SK-N-SH (cell line): ENCODE measurements around the gene PIP5KL1. TPM values are rescaled to one million over a fixed set of nuclear protein-coding genes. Genes with fewer than 3 reads are reported as not detected.

Experiments used
- CTCF ChIA-PET: fragments of 300-600, 350-600 bp; formaldehyde crosslinking; extraction: SDS; loops from one replicate; lab custom pipeline; 2021; lab: Yijun Ruan, JAX
- POLR2A ChIA-PET: fragments of 350-600 bp; sonication (Branson Sonifier 250); formaldehyde crosslinking; extraction: SDS; loops from one replicate; lab custom pipeline; 2020; ENCODE audit warnings: antibody characterized with exemption, inconsistent platforms; lab: Yijun Ruan, JAX
- DNase-seq: peaks from one replicate; pipeline ENCODE4 v3.0.0; 2012
- H2AFZ ChIP-seq: fragments of 200-600 bp; sonication (generic); 2 replicates; pipeline ENCODE4 v1.8.1; 2016; ENCODE audit warnings: antibody characterized with exemption, mild to moderate bottlenecking, low read depth
- H3F3A ChIP-seq: fragments of 200-600 bp; sonication (generic); replicated peaks from 2 replicates; pipeline ENCODE3; 2016; ENCODE audit warnings: antibody characterized with exemption, mild to moderate bottlenecking; ENCODE audit not compliant: insufficient read depth
- H3K27ac ChIP-seq, 2 experiments: fragments of 200-500 bp in 1 of 2; fragments of 200-600 bp in 1 of 2; sonication (Bioruptor generic) in 1 of 2; sonication (generic), shearing (Covaris generic) in 1 of 2; 2 replicates each; pipeline versions ENCODE4 v1.5.1 to v1.6.1; 2014 to 2016; ENCODE audit warnings: low read depth in 2 of 2, inconsistent platforms in 1 of 2, low read length in 1 of 2, mild to moderate bottlenecking in 1 of 2, mixed read lengths in 1 of 2
- H3K27me3 ChIP-seq: fragments of 200-600 bp; sonication (generic), shearing (Covaris generic); 2 replicates; pipeline ENCODE4 v1.6.1; 2016; ENCODE audit warnings: mixed run types; ENCODE audit not compliant: insufficient read depth
- H3K36me3 ChIP-seq, 2 experiments: fragments of 200-500 bp in 1 of 2; fragments of 200-600 bp in 1 of 2; sonication (Bioruptor generic) in 1 of 2; sonication (generic) in 1 of 2; replicated peaks in 1 of 2; 2 replicates each; pipeline versions ENCODE3 to v1.5.1; 2014 to 2016; ENCODE audit warnings: low read length in 1 of 2, mild to moderate bottlenecking in 1 of 2; ENCODE audit not compliant: insufficient read depth in 2 of 2, control insufficient read depth in 1 of 2
- H3K4me1 ChIP-seq, 2 experiments: fragments of 200-500 bp in 1 of 2; fragments of 200-600 bp in 1 of 2; sonication (Bioruptor generic) in 1 of 2; sonication (generic), shearing (Covaris generic) in 1 of 2; 2 replicates each; pipeline versions ENCODE4 v1.5.1 to v1.6.1; 2014 to 2016; ENCODE audit warnings: low read depth in 1 of 2, low read length in 1 of 2, mixed run types in 1 of 2; ENCODE audit not compliant: insufficient read depth in 2 of 2, control insufficient read depth in 1 of 2
- H3K4me2 ChIP-seq: fragments of 200-600 bp; sonication (generic), shearing (Covaris generic); 2 replicates; pipeline ENCODE4 v1.6.1; 2017; ENCODE audit warnings: mixed run types
- H3K4me3 ChIP-seq, 2 experiments: fragments of 200-500 bp in 1 of 2; fragments of 200-600 bp in 1 of 2; sonication (Bioruptor generic) in 1 of 2; sonication (generic), shearing (Covaris generic) in 1 of 2; 2 replicates each; pipeline versions ENCODE4 v1.5.1 to v1.8.1; 2014 to 2016; ENCODE audit warnings: low read depth in 2 of 2, inconsistent platforms in 1 of 2, low read length in 1 of 2, mild to moderate bottlenecking in 1 of 2, mixed read lengths in 1 of 2, moderate library complexity in 1 of 2
- H3K79me2 ChIP-seq: fragments of 200-600 bp; sonication (generic); 2 replicates; pipeline ENCODE4 v1.8.1; 2017; ENCODE audit warnings: mild to moderate bottlenecking; ENCODE audit not compliant: insufficient read depth
- H3K9ac ChIP-seq: fragments of 200-600 bp; sonication (generic); 2 replicates; pipeline ENCODE4 v1.6.1; 2017; ENCODE audit warnings: mixed run types
- H3K9me2 ChIP-seq: fragments of 200-600 bp; sonication (generic); 2 replicates; pipeline ENCODE4 v1.6.1; 2017; ENCODE audit warnings: mixed run types
- H3K9me3 ChIP-seq: fragments of 200-600 bp; sonication (generic); 2 replicates; pipeline ENCODE4 v1.6.1; 2017; ENCODE audit warnings: mixed run types, mild to moderate bottlenecking, moderate library complexity
- H4K20me1 ChIP-seq: fragments of 200-600 bp; sonication (generic); 2 replicates; pipeline ENCODE4 v1.6.1; 2017; ENCODE audit warnings: mild to moderate bottlenecking, mixed run types; ENCODE audit not compliant: insufficient read depth
- CHD2 ChIP-seq: fragments of 150-350 bp; IDR thresholded peaks from 2 replicates; pipeline ENCODE4 v1.6.1; 2018; ENCODE audit warnings: low read length; ENCODE audit not compliant: partially characterized antibody
- ELF1 ChIP-seq: IDR thresholded peaks from 2 replicates; pipeline ENCODE4 v1.4.0; 2012
- EP300 ChIP-seq, 2 experiments: IDR thresholded peaks; 2 replicates each; pipeline versions ENCODE4 v1.4.0 to v1.6.1; 2012; ENCODE audit warnings: borderline replicate concordance in 1 of 2, low read depth in 1 of 2, low read length in 1 of 2
- FOSL2 ChIP-seq: IDR thresholded peaks from 2 replicates; pipeline ENCODE4 v1.4.0; 2012; ENCODE audit warnings: low read depth, mild to moderate bottlenecking, moderate library complexity, borderline replicate concordance
- FOXM1 ChIP-seq: IDR thresholded peaks from 2 replicates; pipeline ENCODE4 v1.4.0; 2012; ENCODE audit warnings: low read depth, mild to moderate bottlenecking
- GATA2 ChIP-seq: sonication (generic); formaldehyde crosslinking; IDR thresholded peaks from 2 replicates; pipeline ENCODE4 v1.5.0; 2020; ENCODE audit warnings: mild to moderate bottlenecking, missing genetic modification reagents
- JUND ChIP-seq: IDR thresholded peaks from 2 replicates; pipeline ENCODE4 v1.4.0; 2012
- MXI1 ChIP-seq: IDR thresholded peaks from 2 replicates; pipeline ENCODE4 v1.6.1; 2012; ENCODE audit warnings: mild to moderate bottlenecking, low read depth, low read length, improper control_type of control experiment
- NRF1 ChIP-seq: IDR thresholded peaks from 2 replicates; pipeline ENCODE4 v1.6.1; 2012; ENCODE audit warnings: low read depth, mild to moderate bottlenecking, low read length
- RAD21 ChIP-seq: IDR thresholded peaks from 2 replicates; pipeline ENCODE4 v1.6.1; 2012; ENCODE audit warnings: mild to moderate bottlenecking, low read length
- RCOR1 ChIP-seq: fragments of 150-350 bp; IDR thresholded peaks from 2 replicates; pipeline ENCODE4 v1.6.1; 2017; ENCODE audit warnings: antibody characterized with exemption, low read length
- RXRA ChIP-seq: IDR thresholded peaks from 2 replicates; pipeline ENCODE4 v1.4.0; 2012; ENCODE audit warnings: low read depth, mild to moderate bottlenecking, borderline replicate concordance
- SMC3 ChIP-seq: IDR thresholded peaks from 2 replicates; pipeline ENCODE4 v1.6.1; 2012; ENCODE audit warnings: low read depth, low read length, improper control_type of control experiment
- TCF12 ChIP-seq: IDR thresholded peaks from 2 replicates; pipeline ENCODE4 v1.4.0; 2012
- TEAD4 ChIP-seq: IDR thresholded peaks from 2 replicates; pipeline ENCODE4 v1.4.0; 2012; ENCODE audit warnings: mild to moderate bottlenecking, borderline replicate concordance; ENCODE audit not compliant: insufficient read depth
- YY1 ChIP-seq: IDR thresholded peaks from 2 replicates; pipeline ENCODE4 v1.4.0; 2012; ENCODE audit warnings: low read depth, mild to moderate bottlenecking
- WGBS: methylation state at CpG from one replicate; pipeline ENCODE4 v1.1.6; 2017; ENCODE audit warnings: low lambda C conversion rate; 5-methylcytosine and 5-hydroxymethylcytosine counted together
- polyA plus RNA-seq, 3 experiments: library from polyadenylated mRNA; depleted of rRNA; stranded (reverse); fragments of >200 nt; gene quantifications; 2 replicates each; pipeline ENCODE4 v1.2.3, GENCODE V29; 2012
- TF ChIP-seq, protein P1 (sequence below): IDR thresholded peaks from 2 replicates; pipeline ENCODE4 v1.4.0; 2012; ENCODE audit warnings: low read depth, borderline replicate concordance
- TF ChIP-seq, protein P2 (sequence below): IDR thresholded peaks from 2 replicates; pipeline ENCODE4 v1.4.0; 2012; ENCODE audit warnings: low read depth, borderline replicate concordance
- TF ChIP-seq, protein P3 (sequence below): fragments of 150-350 bp; IDR thresholded peaks from 2 replicates; pipeline ENCODE4 v1.6.1; 2016; ENCODE audit warnings: mild to moderate bottlenecking, low read depth, low read length
- TF ChIP-seq, protein P4 (sequence below): fragments of 200-600 bp; sonication (generic); IDR thresholded peaks from 2 replicates; pipeline ENCODE4 v1.6.1; 2017; ENCODE audit warnings: antibody characterized with exemption, mild to moderate bottlenecking, moderate library complexity

PIP5KL1 gene
- polyA plus RNA-seq, 1 of the 3 experiments (the other 2 are of a cell fraction), result 4.0 TPM

DNA sequence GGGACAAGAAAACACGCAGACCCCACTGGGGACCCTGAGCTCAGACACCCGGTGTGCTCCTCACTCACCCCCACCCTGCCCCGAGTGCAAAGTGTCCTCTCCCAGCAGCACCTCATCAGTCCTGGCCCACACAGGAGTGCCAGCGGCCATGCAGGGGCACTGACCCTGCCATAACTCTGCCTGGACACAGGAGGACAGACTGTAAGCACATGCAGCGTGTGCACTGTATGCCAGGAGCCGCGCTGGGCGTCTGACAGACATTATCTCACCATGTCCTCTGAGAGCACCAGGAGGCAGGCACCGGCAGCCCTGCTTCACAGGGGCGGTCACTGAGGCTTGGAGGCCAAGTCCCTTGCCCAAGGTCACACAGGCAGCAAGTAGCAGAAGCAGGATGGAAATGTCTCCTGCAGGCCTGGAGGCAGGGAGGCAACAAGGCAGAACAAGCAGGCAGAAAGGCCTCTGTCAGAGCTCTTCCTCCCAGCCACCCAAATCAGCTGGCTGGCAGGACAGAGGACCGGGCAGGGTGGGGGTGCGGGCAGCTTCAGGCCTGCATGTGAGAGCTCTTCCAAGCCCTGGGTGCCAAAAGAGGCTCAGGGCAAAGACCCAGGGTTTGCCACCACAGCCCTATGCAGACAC lies 41.8 kb upstream of the PIP5KL1 start (continued):
- TF ChIP-seq RXRA (no peak), TCF12 (no peak), RAD21 (peak; percentile 43), RCOR1 (peak; percentile 14; the same call in 1 of the 2 replicates), EP300 (IDR thresholded peaks at IDR 0.05; ENCODE audit: borderline replicate concordance in 1 of 2, low read depth in 1 of 2, low read length in 1 of 2) (peak in 1 of 2 experiments; percentile 61; a peak in 2 of 4 replicates), SMC3 (peak; percentile 9; the same call in 1 of the 2 replicates), MXI1 (peak; percentile 97), ELF1 (no peak), CHD2 (peak; percentile 55), FOSL2 (no peak)
- TF ChIP-seq, protein P1, sequence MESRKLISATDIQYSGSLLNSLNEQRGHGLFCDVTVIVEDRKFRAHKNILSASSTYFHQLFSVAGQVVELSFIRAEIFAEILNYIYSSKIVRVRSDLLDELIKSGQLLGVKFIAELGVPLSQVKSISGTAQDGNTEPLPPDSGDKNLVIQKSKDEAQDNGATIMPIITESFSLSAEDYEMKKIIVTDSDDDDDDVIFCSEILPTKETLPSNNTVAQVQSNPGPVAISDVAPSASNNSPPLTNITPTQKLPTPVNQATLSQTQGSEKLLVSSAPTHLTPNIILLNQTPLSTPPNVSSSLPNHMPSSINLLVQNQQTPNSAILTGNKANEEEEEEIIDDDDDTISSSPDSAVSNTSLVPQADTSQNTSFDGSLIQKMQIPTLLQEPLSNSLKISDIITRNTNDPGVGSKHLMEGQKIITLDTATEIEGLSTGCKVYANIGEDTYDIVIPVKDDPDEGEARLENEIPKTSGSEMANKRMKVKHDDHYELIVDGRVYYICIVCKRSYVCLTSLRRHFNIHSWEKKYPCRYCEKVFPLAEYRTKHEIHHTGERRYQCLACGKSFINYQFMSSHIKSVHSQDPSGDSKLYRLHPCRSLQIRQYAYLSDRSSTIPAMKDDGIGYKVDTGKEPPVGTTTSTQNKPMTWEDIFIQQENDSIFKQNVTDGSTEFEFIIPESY, result no peak
- TF ChIP-seq, protein P2, sequence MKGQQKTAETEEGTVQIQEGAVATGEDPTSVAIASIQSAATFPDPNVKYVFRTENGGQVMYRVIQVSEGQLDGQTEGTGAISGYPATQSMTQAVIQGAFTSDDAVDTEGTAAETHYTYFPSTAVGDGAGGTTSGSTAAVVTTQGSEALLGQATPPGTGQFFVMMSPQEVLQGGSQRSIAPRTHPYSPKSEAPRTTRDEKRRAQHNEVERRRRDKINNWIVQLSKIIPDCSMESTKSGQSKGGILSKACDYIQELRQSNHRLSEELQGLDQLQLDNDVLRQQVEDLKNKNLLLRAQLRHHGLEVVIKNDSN, result no peak
- TF ChIP-seq, protein P3, sequence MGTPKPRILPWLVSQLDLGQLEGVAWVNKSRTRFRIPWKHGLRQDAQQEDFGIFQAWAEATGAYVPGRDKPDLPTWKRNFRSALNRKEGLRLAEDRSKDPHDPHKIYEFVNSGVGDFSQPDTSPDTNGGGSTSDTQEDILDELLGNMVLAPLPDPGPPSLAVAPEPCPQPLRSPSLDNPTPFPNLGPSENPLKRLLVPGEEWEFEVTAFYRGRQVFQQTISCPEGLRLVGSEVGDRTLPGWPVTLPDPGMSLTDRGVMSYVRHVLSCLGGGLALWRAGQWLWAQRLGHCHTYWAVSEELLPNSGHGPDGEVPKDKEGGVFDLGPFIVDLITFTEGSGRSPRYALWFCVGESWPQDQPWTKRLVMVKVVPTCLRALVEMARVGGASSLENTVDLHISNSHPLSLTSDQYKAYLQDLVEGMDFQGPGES, result no peak

DNA sequence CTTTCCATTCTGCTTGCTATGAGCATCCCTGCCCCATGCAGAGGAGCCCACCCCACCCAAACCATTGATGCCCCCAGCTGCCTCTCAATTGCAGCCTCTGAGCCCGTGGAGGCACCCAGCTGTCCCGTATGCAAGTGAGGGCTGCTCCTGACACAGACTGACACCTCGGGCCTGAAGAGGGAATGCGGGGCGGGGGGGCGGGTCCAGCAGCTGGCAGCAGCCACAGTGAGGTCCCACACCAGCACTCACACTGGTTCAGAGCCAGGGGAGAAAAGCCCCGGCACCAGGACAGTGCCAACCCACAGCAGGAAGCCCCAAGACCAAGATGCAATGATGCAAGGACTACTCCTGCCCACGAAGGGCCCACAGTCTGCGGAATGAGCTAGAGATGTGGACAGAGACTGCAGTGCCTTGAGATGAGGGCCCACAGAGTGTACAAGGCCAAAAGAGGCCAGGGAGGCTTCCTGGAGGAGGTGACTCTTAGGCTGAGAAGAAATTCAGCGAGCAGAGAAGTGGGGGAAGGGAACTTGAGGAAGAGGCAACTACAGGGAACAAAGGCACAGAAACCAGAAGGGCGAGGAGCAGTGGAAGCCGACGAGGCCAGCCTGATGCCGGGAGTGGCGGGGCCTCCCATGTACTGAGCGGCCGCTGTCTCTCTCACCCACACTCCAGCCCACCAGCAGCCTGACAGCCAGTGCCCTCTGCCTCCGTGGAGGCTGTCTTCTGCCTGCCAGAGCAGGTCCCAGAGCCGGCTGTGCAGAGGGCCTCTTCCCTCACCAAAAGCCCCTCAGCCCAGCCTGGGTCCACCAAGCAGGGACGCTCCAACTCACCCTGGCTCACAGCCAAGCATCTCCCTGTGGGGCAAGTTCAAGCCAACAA lies 41.0 kb upstream of the PIP5KL1 start:
- H3F3A ChIP-seq, result peaks cover 7% of the 10 kb centered on the region
- no peaks in the 10 kb centered on the region for H3K9me2 ChIP-seq
- 59% methylated on average over 17 of the region's 20 CpGs for WGBS
- no peaks in the 10 kb centered on the region for H3K27me3 ChIP-seq
- peaks cover 57% of the 10 kb centered on the region for H4K20me1 ChIP-seq
- peak; percentile 40 for DNase-seq
- peaks cover 98% of the 10 kb centered on the region for H3K79me2 ChIP-seq
- CTCF ChIA-PET, result interaction anchor here (0.7 to 7.9 kb wide), 8 partner anchors 8 to 96 kb away, joined by 3 to 75 read pairs (median 7); partner anchors contain the start of genes EEIG1 and SLC25A25
- H3K36me3 ChIP-seq, result no peaks in the 10 kb centered on the region
- peaks cover 90 to 100% of the 10 kb centered on the region in 2 experiments for H3K4me1 ChIP-seq
- H3K9ac ChIP-seq, result no peak overlapping the region
- peak overlapping the region in 1 of 2 experiments; percentile 93; a peak in 2 of 4 replicates for H3K27ac ChIP-seq
- TF ChIP-seq GATA2 (no peak), RXRA (no peak), FOXM1 (no peak), TEAD4 (no peak), JUND (no peak), YY1 (no peak), MXI1 (no peak), RAD21 (no peak), NRF1 (no peak), ELF1 (no peak)
- TF ChIP-seq, protein P4, sequence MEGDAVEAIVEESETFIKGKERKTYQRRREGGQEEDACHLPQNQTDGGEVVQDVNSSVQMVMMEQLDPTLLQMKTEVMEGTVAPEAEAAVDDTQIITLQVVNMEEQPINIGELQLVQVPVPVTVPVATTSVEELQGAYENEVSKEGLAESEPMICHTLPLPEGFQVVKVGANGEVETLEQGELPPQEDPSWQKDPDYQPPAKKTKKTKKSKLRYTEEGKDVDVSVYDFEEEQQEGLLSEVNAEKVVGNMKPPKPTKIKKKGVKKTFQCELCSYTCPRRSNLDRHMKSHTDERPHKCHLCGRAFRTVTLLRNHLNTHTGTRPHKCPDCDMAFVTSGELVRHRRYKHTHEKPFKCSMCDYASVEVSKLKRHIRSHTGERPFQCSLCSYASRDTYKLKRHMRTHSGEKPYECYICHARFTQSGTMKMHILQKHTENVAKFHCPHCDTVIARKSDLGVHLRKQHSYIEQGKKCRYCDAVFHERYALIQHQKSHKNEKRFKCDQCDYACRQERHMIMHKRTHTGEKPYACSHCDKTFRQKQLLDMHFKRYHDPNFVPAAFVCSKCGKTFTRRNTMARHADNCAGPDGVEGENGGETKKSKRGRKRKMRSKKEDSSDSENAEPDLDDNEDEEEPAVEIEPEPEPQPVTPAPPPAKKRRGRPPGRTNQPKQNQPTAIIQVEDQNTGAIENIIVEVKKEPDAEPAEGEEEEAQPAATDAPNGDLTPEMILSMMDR, result no peak
- peak overlapping the region; percentile 98; the same call in 1 of the 2 replicates for H3K4me2 ChIP-seq
- no peaks in the 10 kb centered on the region for H3K9me3 ChIP-seq
- POLR2A ChIA-PET, result interaction anchor here (1.3 to 2.0 kb wide), 2 partner anchors 29 to 146 kb away, joined by 3 to 5 read pairs; no protein-coding TSS in a partner anchor
- H2AFZ ChIP-seq, result no peak overlapping the region
- no peak overlapping the region for H3K4me3 ChIP-seq
